LNCaP clone FGC (cell line): Measurements from ENCODE around the gene KCNIP2.

Experiments
- DNase-seq: peaks from one replicate; pipeline ENCODE4 v3.0.0-alpha.2; 2011; ENCODE audit warnings: low read depth
- H3K4me3 ChIP-seq: 2 replicates; pipeline ENCODE4 v1.5.1; 2011; ENCODE audit warnings: mild to moderate bottlenecking, low read depth, low read length, control low read depth
- TF ChIP-seq, protein P1 (sequence below): IDR thresholded peaks from 2 replicates; pipeline ENCODE4 v1.5.1; 2012; ENCODE audit warnings: mild to moderate bottlenecking; ENCODE audit not compliant: control insufficient read depth, insufficient read depth; ENCODE audit errors: extremely low read depth

KCNIP2 gene

DNA sequence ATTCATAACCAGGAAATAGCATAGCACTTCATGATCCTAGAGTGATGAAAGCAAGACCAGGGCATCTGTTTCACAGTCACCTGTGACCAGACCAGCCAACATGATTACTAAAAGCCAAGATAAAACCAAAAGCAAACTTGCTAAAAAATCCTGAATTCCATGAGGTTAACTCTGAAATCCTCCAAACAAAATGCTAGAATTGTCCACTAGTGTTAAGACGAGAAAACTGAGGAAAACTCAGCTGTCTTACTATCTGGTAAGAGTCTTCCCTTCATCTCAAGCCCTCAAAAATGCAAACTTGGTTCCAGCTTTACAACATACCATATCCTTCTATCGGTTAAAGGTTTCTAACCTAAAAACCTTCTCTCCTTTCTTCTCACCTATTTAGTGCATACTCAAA, 59.0 kb downstream of the KCNIP2 start:
- DNase-seq: no peak
- TF ChIP-seq, protein P1, sequence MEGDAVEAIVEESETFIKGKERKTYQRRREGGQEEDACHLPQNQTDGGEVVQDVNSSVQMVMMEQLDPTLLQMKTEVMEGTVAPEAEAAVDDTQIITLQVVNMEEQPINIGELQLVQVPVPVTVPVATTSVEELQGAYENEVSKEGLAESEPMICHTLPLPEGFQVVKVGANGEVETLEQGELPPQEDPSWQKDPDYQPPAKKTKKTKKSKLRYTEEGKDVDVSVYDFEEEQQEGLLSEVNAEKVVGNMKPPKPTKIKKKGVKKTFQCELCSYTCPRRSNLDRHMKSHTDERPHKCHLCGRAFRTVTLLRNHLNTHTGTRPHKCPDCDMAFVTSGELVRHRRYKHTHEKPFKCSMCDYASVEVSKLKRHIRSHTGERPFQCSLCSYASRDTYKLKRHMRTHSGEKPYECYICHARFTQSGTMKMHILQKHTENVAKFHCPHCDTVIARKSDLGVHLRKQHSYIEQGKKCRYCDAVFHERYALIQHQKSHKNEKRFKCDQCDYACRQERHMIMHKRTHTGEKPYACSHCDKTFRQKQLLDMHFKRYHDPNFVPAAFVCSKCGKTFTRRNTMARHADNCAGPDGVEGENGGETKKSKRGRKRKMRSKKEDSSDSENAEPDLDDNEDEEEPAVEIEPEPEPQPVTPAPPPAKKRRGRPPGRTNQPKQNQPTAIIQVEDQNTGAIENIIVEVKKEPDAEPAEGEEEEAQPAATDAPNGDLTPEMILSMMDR: no peak
- H3K4me3 ChIP-seq: no peak overlapping the region

GRCh38 chr10:101783736-101784118, 59.9 kb downstream of the KCNIP2 start:
- no peak for DNase-seq
- peak overlapping the region; percentile 64 for H3K4me3 ChIP-seq
- TF ChIP-seq, protein P1: no peak

DNA sequence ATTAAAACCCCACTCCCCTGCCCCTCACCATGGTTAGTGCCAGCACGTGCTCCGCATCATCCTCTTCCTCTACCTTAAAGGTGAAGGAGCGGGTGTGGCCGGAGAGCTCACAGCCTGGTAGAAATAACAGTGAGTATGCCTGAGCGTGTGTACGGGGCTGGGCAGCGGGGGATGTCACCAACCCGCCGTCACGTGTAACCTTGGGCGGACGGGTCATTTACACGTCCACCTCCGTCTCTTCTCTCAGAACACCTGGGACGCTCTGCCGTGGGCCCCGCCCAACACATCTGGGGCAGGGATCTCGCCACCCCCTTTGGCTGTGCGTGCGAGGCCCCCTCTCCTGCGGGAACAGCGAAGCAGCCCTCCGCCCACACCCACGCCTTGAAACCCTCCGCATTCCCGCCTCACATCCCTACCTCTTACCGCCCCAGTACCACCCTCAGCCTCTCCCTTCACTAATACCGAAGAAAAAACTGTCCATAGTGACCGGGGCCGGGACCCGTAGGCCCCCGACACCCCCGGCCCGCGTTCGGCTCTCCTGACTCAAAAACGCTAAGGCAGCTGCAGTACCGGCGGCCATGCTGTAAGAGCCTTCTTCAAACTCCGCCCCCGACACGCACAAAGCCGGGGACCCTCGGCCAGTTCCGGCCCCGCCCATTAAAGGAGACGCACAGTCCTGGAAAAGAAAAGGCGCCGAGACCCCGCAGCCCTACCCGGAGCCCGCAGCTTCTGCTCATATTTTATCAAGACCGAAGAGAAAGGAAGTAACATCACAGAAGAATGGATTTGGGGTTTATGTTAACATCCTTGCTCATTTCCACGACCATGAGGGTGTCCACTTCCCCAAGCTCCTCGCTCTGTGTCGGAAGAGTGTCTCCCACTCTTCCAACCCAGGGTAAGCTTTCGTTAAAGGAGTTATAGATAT, 60.5 kb downstream of the KCNIP2 start, which contains the start of gene NPM3:
Gene NPM3 (minus strand): TSS at position 636 of the 925 bp plus-strand sequence. CDS start 56 bp downstream, at position 580.
- peak; percentile 26 for DNase-seq
- TF ChIP-seq, protein P1: no peak
- H3K4me3 ChIP-seq: peak within 1 kb of the TSS; percentile 64

- H3K4me3 ChIP-seq: peak overlapping the region; percentile 64
- TF ChIP-seq, protein P1: no peak
- no peak for DNase-seq
Observed at GRCh38 chr10:101781984-101782810, 61.4 kb downstream of the KCNIP2 start.

DNA sequence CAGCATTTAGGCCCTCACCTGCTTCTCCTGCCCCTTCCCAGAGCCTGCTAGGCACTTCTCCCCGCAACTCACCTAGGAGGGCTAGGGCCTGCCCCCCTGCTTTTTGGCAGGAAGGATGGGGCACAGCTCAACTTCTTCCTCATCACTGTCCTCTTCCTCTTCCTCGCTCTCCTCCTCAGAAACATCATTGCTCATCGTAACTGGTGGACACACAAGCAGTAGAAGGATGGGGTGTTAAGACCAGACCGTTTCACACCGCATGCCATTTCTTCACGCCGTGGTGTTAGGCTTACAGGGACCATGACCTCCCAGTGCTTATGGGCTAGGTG, 62.0 kb downstream of the KCNIP2 start:
- TF ChIP-seq, protein P1: no peak
- peak overlapping the region; percentile 64; the same call in 1 of the 2 replicates for H3K4me3 ChIP-seq
- DNase-seq: no peak

GRCh38 chr10:101780818-101781654, 62.6 kb downstream of the KCNIP2 start:
- H3K4me3 ChIP-seq: no peak overlapping the region
- peak; percentile 13 for DNase-seq
- TF ChIP-seq, protein P1: peak; percentile 82
